ENCODE results near the gene C11orf21.

DNA sequence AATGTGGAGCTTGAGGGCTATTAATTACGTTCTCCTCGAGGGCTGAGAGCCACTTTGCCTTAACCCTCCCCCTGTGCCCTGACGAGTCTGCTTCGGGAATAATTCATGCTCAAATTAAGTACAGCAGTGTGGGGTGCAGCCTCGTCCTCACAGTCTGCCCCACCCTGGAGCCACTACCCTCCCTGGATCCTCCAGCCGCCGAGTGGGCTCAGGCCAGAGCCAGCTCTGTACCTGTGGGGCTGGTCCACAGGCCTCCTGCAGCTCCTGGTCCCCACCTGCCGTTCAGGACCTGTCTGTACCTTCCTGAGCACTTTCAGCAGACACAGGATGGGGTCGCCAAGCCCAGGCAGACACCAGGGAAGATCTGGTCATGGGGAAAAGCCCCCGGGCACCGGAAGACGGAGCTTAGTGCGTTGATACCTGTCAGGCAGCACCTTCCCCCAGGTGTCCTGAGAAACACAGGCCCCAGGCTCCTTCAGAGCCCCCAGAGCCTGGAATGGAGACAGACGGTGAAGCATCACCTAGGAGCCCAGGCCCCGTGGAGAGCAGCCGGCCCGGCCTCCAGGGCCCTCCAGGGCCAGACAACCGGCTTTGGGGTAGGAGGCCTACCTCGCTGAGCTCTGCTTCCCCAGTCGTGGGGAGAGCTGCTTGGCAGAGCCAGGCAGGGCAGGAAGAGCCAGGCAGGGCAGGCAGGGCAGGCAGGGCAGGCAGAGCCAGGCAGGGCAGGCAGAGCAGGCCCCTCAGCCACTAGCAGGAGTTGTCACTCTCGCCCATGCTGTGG, 9.8 kb upstream of the C11orf21 start:
- TF ChIP-seq NRF1 (IDR thresholded peaks at IDR 0.05; ENCODE audit: low read depth, low read length) (no peak), TBP (IDR thresholded peaks at IDR 0.05; ENCODE audit: low read depth, low read length) (no peak), POLR2A (IDR thresholded peaks at IDR 0.05; ENCODE audit: control extremely low read depth in 1 of 2, low read depth in 2 of 2, low read length in 2 of 2) (no peak), SP4 (IDR thresholded peaks at IDR 0.05; ENCODE audit: low read length) (no peak), YY1 (IDR thresholded peaks at IDR 0.05; ENCODE audit: low read depth, low read length) (no peak), SUZ12 (IDR thresholded peaks at IDR 0.05; ENCODE audit: low read length) (no peak), HDAC6 (IDR thresholded peaks at IDR 0.05; ENCODE audit: low read depth, low read length) (no peak), CREB1 (IDR thresholded peaks at IDR 0.05) (no peak), SRF (IDR thresholded peaks at IDR 0.05; ENCODE audit: low read depth, low read length) (no peak), ZNF274 (IDR thresholded peaks at IDR 0.05; ENCODE audit: borderline replicate concordance, extremely low read depth, low read length) (no peak)
- TF ChIP-seq, protein P1, sequence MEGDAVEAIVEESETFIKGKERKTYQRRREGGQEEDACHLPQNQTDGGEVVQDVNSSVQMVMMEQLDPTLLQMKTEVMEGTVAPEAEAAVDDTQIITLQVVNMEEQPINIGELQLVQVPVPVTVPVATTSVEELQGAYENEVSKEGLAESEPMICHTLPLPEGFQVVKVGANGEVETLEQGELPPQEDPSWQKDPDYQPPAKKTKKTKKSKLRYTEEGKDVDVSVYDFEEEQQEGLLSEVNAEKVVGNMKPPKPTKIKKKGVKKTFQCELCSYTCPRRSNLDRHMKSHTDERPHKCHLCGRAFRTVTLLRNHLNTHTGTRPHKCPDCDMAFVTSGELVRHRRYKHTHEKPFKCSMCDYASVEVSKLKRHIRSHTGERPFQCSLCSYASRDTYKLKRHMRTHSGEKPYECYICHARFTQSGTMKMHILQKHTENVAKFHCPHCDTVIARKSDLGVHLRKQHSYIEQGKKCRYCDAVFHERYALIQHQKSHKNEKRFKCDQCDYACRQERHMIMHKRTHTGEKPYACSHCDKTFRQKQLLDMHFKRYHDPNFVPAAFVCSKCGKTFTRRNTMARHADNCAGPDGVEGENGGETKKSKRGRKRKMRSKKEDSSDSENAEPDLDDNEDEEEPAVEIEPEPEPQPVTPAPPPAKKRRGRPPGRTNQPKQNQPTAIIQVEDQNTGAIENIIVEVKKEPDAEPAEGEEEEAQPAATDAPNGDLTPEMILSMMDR (IDR thresholded peaks at IDR 0.05; ENCODE audit: control extremely low read depth in 1 of 3, insufficient read depth in 1 of 3, low read depth in 1 of 3, low read length in 3 of 3) = no peak

Measured in H1 (cell line).